HL-60 (cell line): Measurements from ENCODE around the gene IRX5.

Source experiments
- DNase-seq, 2 experiments: peaks; one replicate each; pipeline ENCODE4 v3.0.0-alpha.2; 2010 to 2020; ENCODE audit warnings: low read depth in 1 of 2, low spot score in 1 of 2
- H3K27ac ChIP-seq: fragments of 250-450 bp; sonication (Bioruptor Pico); replicated peaks from 2 replicates; pipeline ENCODE4 v1.5.1; 2020; ENCODE audit warnings: mild to moderate bottlenecking, moderate library complexity
- H3K27me3 ChIP-seq: fragments of 250-450 bp; sonication (Bioruptor Pico); 2 replicates; pipeline ENCODE4 v1.5.1; 2021; ENCODE audit warnings: mild to moderate bottlenecking, moderate library complexity; ENCODE audit not compliant: insufficient read depth, poor library complexity, severe bottlenecking
- H3K4me3 ChIP-seq: replicated peaks from 2 replicates; pipeline ENCODE4 v1.5.1; 2011; ENCODE audit warnings: mild to moderate bottlenecking, control low read depth, low read length; ENCODE audit not compliant: insufficient read depth
- CTCF ChIP-seq: IDR thresholded peaks from one replicate; pipeline ENCODE4 v1.5.1; 2011; ENCODE audit warnings: low read length, control low read depth, inconsistent platforms; ENCODE audit not compliant: insufficient read depth
- GABPA ChIP-seq: IDR thresholded peaks from 2 replicates; pipeline ENCODE4 v1.6.1; 2012; ENCODE audit warnings: low read depth
- POLR2AphosphoS5 ChIP-seq: IDR thresholded peaks from 2 replicates; pipeline ENCODE4 v1.6.1; 2012; ENCODE audit warnings: low read depth
- REST ChIP-seq: IDR thresholded peaks from 2 replicates; pipeline ENCODE4 v1.6.1; 2012; ENCODE audit warnings: low read depth; ENCODE audit not compliant: insufficient replicate concordance
- SPI1 ChIP-seq: IDR thresholded peaks from 2 replicates; pipeline ENCODE4 v1.6.1; 2012; ENCODE audit warnings: low read depth, mild to moderate bottlenecking, borderline replicate concordance

IRX5 gene

GRCh38 chr16:54977211-54977610, 46.5 kb downstream of the IRX5 start:
- H3K27me3 ChIP-seq: no peaks in the 10 kb centered on the region
- H3K27ac ChIP-seq: no peak overlapping the region
- TF ChIP-seq SPI1 (no peak), REST (no peak), POLR2AphosphoS5 (no peak), CTCF (no peak), GABPA (no peak)
- DNase-seq: no peak
- no peak overlapping the region for H3K4me3 ChIP-seq

GRCh38 chr16:54980821-54981220, 50.2 kb downstream of the IRX5 start:
- Histone ChIP-seq H3K4me3 (no peak overlapping the region), H3K27me3 (no peaks in the 10 kb centered on the region), H3K27ac (no peak overlapping the region)
- TF ChIP-seq CTCF (no peak), GABPA (no peak), SPI1 (no peak), REST (no peak), POLR2AphosphoS5 (no peak)
- no peak for DNase-seq
